ENCODE results near the gene NUDCD3.

The NUDCD3 gene

DNA sequence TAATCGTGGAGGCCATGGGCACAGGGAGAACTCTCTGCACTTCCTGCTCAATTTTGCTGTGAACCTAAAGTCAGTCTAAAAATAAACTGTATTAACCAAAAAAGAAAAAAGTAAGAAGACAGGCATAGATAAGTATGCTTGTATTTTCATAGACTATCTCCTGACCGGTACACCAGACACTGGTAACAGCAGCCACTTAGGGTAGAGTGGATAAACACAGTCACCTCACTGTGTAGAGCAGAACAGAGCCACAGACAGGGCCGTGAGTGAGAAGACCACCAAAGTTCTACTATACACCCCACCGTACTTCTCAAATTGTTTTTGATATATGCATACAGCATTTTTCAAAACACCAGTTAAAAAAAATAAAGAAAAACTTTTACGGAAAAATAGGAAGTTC, 25.0 kb downstream of the NUDCD3 start:
- TF ChIP-seq, protein P1, sequence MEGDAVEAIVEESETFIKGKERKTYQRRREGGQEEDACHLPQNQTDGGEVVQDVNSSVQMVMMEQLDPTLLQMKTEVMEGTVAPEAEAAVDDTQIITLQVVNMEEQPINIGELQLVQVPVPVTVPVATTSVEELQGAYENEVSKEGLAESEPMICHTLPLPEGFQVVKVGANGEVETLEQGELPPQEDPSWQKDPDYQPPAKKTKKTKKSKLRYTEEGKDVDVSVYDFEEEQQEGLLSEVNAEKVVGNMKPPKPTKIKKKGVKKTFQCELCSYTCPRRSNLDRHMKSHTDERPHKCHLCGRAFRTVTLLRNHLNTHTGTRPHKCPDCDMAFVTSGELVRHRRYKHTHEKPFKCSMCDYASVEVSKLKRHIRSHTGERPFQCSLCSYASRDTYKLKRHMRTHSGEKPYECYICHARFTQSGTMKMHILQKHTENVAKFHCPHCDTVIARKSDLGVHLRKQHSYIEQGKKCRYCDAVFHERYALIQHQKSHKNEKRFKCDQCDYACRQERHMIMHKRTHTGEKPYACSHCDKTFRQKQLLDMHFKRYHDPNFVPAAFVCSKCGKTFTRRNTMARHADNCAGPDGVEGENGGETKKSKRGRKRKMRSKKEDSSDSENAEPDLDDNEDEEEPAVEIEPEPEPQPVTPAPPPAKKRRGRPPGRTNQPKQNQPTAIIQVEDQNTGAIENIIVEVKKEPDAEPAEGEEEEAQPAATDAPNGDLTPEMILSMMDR (IDR thresholded peaks at IDR 0.05; ENCODE audit: unreplicated experiment in 3 of 3) = no peak
- Mint-ChIP-seq H3K9me3 (no peaks in the 10 kb centered on the region), H3K27me3 (ENCODE audit: low read depth) (no peaks in the 10 kb centered on the region), H3K27ac (no peak overlapping the region), H3K36me3 (ENCODE audit: low read depth) (peaks cover 54% of the 10 kb centered on the region), H3K4me1 (peaks cover 25% of the 10 kb centered on the region), H3K4me3 (no peak overlapping the region)

DNA sequence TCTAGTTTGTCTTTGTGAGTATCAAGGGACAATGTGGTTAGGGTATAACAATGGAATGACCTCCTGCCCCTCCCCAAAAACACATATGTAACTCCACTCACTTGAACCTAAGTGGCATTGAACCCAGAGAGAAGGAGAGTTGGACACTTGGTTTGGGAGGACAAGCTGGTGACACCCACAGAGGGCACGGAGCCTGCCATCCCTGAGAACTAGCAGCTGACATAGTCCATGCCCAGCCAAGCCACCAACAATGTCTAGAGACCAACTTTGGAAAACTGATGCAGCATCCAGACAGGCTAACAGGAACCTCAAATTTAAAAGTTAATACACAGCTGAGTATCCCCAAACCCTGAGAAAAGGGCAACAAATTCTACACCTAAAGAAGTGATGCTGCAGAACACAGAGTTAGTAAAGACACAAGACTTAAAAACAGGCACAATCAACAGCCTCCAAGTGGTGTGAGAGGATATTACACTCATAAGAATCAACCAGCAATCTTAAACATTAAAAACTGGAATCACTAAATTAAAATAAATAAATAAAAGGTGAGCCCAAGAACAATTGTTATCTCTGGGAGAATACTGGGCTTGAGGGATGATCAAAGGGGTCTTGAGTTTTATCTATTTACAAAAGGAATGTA, 27.2 kb downstream of the NUDCD3 start:
- Mint-ChIP-seq H3K27me3 (ENCODE audit: low read depth) (no peaks in the 10 kb centered on the region), H3K4me1 (peaks cover 8% of the 10 kb centered on the region), H3K27ac (no peak overlapping the region), H3K9me3 (no peaks in the 10 kb centered on the region), H3K4me3 (no peak overlapping the region), H3K36me3 (ENCODE audit: low read depth) (peaks cover 42% of the 10 kb centered on the region)
- TF ChIP-seq, protein P1 (IDR thresholded peaks at IDR 0.05; ENCODE audit: unreplicated experiment in 3 of 3) = peak in 2 of 3 experiments; percentile 27 to 33

DNA sequence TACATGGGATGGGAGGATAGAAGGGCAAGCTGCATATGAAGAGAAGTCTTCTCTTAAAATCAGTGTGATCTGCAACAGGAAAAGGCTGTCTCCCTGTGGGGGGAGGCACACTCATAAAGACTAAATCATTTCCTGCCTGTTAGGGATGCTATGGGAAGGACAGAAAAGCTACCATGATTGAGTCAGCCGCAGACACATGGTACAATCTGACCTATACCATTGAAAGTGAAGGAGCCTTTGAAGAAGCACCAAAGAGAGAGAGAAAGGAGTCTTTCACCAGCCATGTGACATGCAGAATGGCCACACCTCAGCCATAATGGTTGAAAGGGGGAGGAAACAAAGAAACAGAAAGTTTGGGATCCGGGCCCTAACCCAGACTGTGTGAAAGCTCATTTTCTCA, 29.1 kb downstream of the NUDCD3 start:
- H3K27ac Mint-ChIP-seq = peak overlapping the region in 1 of 3 experiments; percentile 10
- peaks cover 34% of the 10 kb centered on the region for H3K36me3 Mint-ChIP-seq (ENCODE audit: low read depth)

DNA sequence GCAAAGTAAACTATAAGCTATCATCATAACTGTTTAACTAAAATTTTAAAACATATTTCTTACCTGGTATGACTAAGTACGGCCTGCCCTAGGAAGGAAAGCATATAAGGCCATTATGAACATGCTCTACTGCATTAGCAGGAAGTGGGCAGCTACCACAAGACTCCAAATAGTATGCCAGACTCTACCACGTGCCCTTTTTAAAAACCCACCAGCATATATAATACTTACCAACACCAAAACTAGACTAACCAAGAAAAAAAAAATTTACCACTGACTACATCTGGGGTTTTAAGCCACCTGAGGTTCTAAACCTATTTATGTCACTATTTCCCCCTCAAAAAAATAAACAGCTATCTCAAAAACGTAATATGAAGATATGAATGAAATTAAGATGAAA, 30.1 kb downstream of the NUDCD3 start:
- H3K27ac Mint-ChIP-seq = no peak overlapping the region
- H3K36me3 Mint-ChIP-seq (ENCODE audit: low read depth) = peaks cover 35% of the 10 kb centered on the region
- TF ChIP-seq, protein P1 (IDR thresholded peaks at IDR 0.05; ENCODE audit: unreplicated experiment in 3 of 3) = no peak
- H3K27me3 Mint-ChIP-seq (ENCODE audit: low read depth) = no peaks in the 10 kb centered on the region
- H3K9me3 Mint-ChIP-seq = no peaks in the 10 kb centered on the region
- no peak overlapping the region for H3K4me3 Mint-ChIP-seq
- peaks cover 8% of the 10 kb centered on the region for H3K4me1 Mint-ChIP-seq

More for the DNA sequence above, 29.1 kb downstream of the NUDCD3 start:
- H3K4me3 Mint-ChIP-seq = no peak overlapping the region
- no peaks in the 10 kb centered on the region for H3K27me3 Mint-ChIP-seq (ENCODE audit: low read depth)
- H3K4me1 Mint-ChIP-seq = peaks cover 8% of the 10 kb centered on the region
- H3K9me3 Mint-ChIP-seq = no peaks in the 10 kb centered on the region
- TF ChIP-seq, protein P1 (IDR thresholded peaks at IDR 0.05; ENCODE audit: unreplicated experiment in 3 of 3) = no peak

DNA sequence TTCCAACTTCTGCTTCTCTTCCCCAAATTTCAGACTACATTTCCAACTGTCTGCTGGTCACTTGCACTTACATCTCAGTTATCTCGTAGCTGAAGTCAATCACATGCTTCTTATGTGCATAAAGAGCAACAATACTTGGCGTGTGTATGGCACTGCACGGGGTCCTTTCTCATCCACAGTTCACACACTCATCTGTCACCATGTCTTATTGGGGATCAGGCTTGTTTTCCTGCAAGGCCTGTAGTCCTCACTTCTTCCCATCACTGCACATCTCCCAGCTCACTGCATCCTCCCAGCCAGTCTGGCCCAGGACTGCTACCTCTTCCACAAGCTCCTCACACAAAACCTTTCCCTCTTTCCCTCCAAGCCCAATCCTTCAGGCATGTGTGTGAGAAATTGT, 35.3 kb downstream of the NUDCD3 start:
- Mint-ChIP-seq H3K4me1 (no peaks in the 10 kb centered on the region), H3K27me3 (ENCODE audit: low read depth) (no peaks in the 10 kb centered on the region), H3K4me3 (no peak overlapping the region), H3K9me3 (no peaks in the 10 kb centered on the region), H3K36me3 (ENCODE audit: low read depth) (peaks cover 32% of the 10 kb centered on the region), H3K27ac (no peak overlapping the region)
- TF ChIP-seq, protein P1 (IDR thresholded peaks at IDR 0.05; ENCODE audit: unreplicated experiment in 3 of 3) = no peak

DNA sequence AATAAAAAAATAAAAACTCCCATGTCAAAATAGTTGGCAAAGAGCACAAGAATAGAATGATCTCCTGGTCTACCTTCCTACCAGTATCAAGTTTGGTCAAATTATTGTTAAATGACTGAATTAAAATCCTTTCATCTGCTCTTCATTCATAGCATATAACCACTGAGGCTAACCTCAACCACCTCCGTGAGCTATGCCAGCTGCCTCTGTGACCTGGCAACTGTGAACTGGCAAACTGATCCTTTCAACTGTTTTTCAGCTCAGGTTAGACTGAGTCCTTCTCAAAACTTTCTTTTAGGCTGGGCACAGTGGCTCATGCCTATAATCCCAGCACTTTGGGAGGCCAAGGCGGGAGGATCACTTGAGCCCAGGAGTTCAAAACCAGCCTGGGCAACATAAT, 36.1 kb downstream of the NUDCD3 start:
- peaks cover 1% of the 10 kb centered on the region for H3K4me1 Mint-ChIP-seq
- no peak overlapping the region for H3K4me3 Mint-ChIP-seq
- peaks cover 36% of the 10 kb centered on the region for H3K36me3 Mint-ChIP-seq (ENCODE audit: low read depth)
- no peaks in the 10 kb centered on the region for H3K27me3 Mint-ChIP-seq (ENCODE audit: low read depth)
- no peaks in the 10 kb centered on the region for H3K9me3 Mint-ChIP-seq
- TF ChIP-seq, protein P1 (IDR thresholded peaks at IDR 0.05; ENCODE audit: unreplicated experiment in 3 of 3) = no peak
- H3K27ac Mint-ChIP-seq = no peak overlapping the region

Measured in nephron (organoid).